Caco-2 (cell line): ENCODE data around the gene SPACDR. TPM values are rescaled to one million over a fixed set of nuclear protein-coding genes. Genes with fewer than 3 reads are reported as not detected.

ENCODE experiments used
- BruUV-seq: library from RNA; stranded (reverse); fragments of 400-500 nt; replicated peaks from 2 replicates; lab custom pipeline; 2021; lab: Mats Ljungman, UMichigan
- CTCF ChIA-PET: fragments of 300-600 bp; sonication (Branson Sonifier 250); formaldehyde crosslinking; loops from one replicate; lab custom pipeline; 2022; ENCODE audit warnings: antibody characterized with exemption; lab: Charles Lee
- POLR2A ChIA-PET: fragments of 300-600 bp; sonication (Branson Sonifier 250); formaldehyde crosslinking; loops from one replicate; lab custom pipeline; 2022; ENCODE audit warnings: antibody characterized with exemption; lab: Charles Lee
- DNase-seq, 2 experiments: peaks; one replicate each; pipeline versions ENCODE4 v3.0.0 to v3.0.0-alpha.2; 2020 to 2022
- H3K27me3 ChIP-seq: replicated peaks from 2 replicates; pipeline ENCODE4 v1.6.0; 2011; ENCODE audit warnings: low read length; ENCODE audit not compliant: control insufficient read depth, insufficient read depth
- H3K36me3 ChIP-seq: 2 replicates; pipeline ENCODE4 v1.5.1; 2011; ENCODE audit warnings: low read length; ENCODE audit not compliant: control insufficient read depth, insufficient read depth
- H3K4me1 ChIP-seq: fragments of 250-450 bp; sonication (Bioruptor Pico); 2 replicates; pipeline ENCODE4 v1.5.1; 2020; ENCODE audit warnings: mild to moderate bottlenecking
- H3K4me3 ChIP-seq: 2 replicates; pipeline ENCODE4 v1.5.1; 2011; ENCODE audit warnings: low read depth, mild to moderate bottlenecking, control low read depth, low read length
- H3K9me3 ChIP-seq: fragments of 250-450 bp; sonication (Bioruptor Pico); 2 replicates; pipeline ENCODE4 v1.5.1; 2020; ENCODE audit warnings: mild to moderate bottlenecking, moderate library complexity
- H3K27ac Mint-ChIP-seq: one replicate; pipeline ENCODE4 v1.8.0; 2022; ENCODE audit warnings: mixed read lengths; ENCODE audit not compliant: unreplicated experiment
- H3K27me3 Mint-ChIP-seq: one replicate; pipeline ENCODE4 v1.8.0; 2022; ENCODE audit warnings: mixed read lengths; ENCODE audit not compliant: insufficient read depth, unreplicated experiment
- H3K36me3 Mint-ChIP-seq: one replicate; pipeline ENCODE4 v1.8.0; 2022; ENCODE audit warnings: mild to moderate bottlenecking, mixed read lengths; ENCODE audit not compliant: insufficient read depth, unreplicated experiment
- H3K4me1 Mint-ChIP-seq: one replicate; pipeline ENCODE4 v1.8.0; 2022; ENCODE audit warnings: low read depth, mixed read lengths; ENCODE audit not compliant: unreplicated experiment
- H3K4me3 Mint-ChIP-seq: one replicate; pipeline ENCODE4 v1.8.0; 2022; ENCODE audit warnings: mild to moderate bottlenecking, moderate library complexity, mixed read lengths; ENCODE audit not compliant: unreplicated experiment
- H3K9me3 Mint-ChIP-seq: one replicate; pipeline ENCODE4 v1.8.0; 2022; ENCODE audit warnings: mixed read lengths; ENCODE audit not compliant: unreplicated experiment
- CTCF ChIP-seq, 2 experiments: fragments of 200-600 bp in 1 of 2; IDR thresholded peaks; 1 replicate in 1 of 2; 2 replicates in 1 of 2; pipeline versions ENCODE4 v1.5.1 to v1.8.0; 2011 to 2022; ENCODE audit warnings: antibody characterized with exemption in 1 of 2, control low read depth in 1 of 2, inconsistent platforms in 1 of 2, low read depth in 1 of 2, low read length in 1 of 2, mild to moderate bottlenecking in 1 of 2, moderate library complexity in 1 of 2; ENCODE audit not compliant: insufficient read depth in 1 of 2, severe bottlenecking in 1 of 2, unreplicated experiment in 1 of 2
- intact Hi-C: fragments of 100-400 bp; cut with micrococcal nuclease; formaldehyde crosslinking; loops from one replicate; pipeline ENCODE4 v1.10.0; 2022; ENCODE audit not compliant: unreplicated experiment
- total RNA-seq: library from RNA; stranded (reverse); gene quantifications from 2 replicates; pipeline ENCODE4 v1.2.3, GENCODE V29; 2022

Gene SPACDR
- total RNA-seq, 1 experiment from 2014 or later = 0.41 TPM

DNA sequence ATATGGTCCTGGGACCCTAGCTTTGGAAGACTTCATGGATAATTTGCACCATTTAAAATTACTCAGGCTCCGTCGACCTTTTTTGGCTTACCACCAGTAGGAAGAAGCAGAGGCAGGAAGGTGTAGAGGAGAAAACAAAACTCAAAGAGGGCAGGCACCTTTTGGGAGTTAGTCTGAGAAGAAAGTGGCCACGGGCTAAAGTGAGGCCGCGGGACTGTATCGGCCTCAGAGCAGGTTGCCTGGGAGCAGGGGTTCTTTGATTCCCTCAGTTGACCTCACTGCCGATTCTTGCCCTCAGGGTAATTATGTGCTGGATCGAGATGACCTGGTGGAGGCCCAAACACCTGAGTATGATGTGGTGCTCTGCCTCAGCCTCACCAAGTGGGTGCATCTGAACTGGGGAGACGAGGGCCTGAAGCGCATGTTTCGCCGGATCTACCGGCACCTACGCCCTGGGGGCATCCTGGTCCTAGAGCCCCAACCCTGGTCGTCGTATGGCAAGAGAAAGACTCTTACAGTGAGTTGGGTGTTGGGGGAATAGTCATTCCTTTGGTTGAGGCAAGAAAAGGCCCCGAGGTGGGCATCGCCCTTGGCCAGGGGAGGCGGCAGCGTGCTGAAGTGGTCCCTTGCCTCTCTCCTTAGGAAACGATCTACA lies 31.3 kb downstream of the SPACDR start:
- Histone ChIP-seq H3K4me1 (0 out of 2 replicates have a peak, but pooled peaks cover 10% of the 10 kb centered on the region), H3K27me3 (no peaks in the 10 kb centered on the region), H3K36me3 (no peaks in the 10 kb centered on the region; the same call in 1 of the 2 replicates), H3K4me3 (no peak overlapping the region), H3K9me3 (no peaks in the 10 kb centered on the region)
- TF ChIP-seq CTCF (IDR thresholded peaks at IDR 0.05; ENCODE audit: insufficient read depth in 1 of 2, low read depth in 1 of 2, low read length in 1 of 2, severe bottlenecking in 1 of 2, unreplicated experiment in 1 of 2) = no peak
- no TSS peak for BruUV-seq
- Mint-ChIP-seq H3K4me3 (no peak overlapping the region), H3K27ac (no peak overlapping the region), H3K27me3 (peaks cover 4% of the 10 kb centered on the region), H3K36me3 (peaks cover 79% of the 10 kb centered on the region), H3K4me1 (peaks cover 23% of the 10 kb centered on the region), H3K9me3 (no peaks in the 10 kb centered on the region)
- intact Hi-C loops = no loop called here
- ChIA-PET POLR2A (no interaction called here), CTCF (no interaction called here)
- DNase-seq = no peak

GRCh38 chr7:100432053-100432452 lies 32.0 kb downstream of the SPACDR start:
- Histone ChIP-seq H3K27me3 (no peaks in the 10 kb centered on the region), H3K4me3 (no peak overlapping the region), H3K36me3 (no peaks in the 10 kb centered on the region; the same call in 1 of the 2 replicates), H3K4me1 (0 out of 2 replicates have a peak, but pooled peaks cover 10% of the 10 kb centered on the region), H3K9me3 (no peaks in the 10 kb centered on the region)
- intact Hi-C loops = no loop called here
- TF ChIP-seq CTCF (IDR thresholded peaks at IDR 0.05; ENCODE audit: insufficient read depth in 1 of 2, low read depth in 1 of 2, low read length in 1 of 2, severe bottlenecking in 1 of 2, unreplicated experiment in 1 of 2) = no peak
- ChIA-PET CTCF (no interaction called here), POLR2A (no interaction called here)
- Mint-ChIP-seq H3K36me3 (peaks cover 79% of the 10 kb centered on the region), H3K4me3 (peak overlapping the region; percentile 89), H3K27me3 (peaks cover 4% of the 10 kb centered on the region), H3K4me1 (peaks cover 23% of the 10 kb centered on the region), H3K27ac (peak overlapping the region; percentile 71), H3K9me3 (no peaks in the 10 kb centered on the region)
- DNase-seq = no peak
- BruUV-seq = no TSS peak

DNA sequence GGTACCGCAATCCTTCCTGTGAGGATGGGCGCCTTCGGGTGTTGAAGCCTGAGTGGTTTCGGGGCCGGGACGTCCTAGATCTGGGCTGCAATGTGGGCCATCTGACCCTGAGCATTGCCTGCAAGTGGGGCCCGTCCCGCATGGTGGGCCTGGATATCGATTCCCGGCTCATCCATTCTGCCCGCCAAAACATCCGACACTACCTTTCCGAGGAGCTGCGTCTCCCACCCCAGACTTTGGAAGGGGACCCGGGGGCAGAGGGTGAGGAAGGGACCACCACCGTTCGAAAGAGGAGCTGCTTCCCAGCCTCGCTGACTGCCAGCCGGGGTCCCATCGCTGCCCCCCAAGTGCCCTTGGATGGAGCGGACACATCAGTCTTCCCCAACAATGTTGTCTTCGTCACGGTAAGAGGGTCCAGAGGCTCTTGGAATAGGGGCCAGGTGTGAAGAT lies 32.7 kb downstream of the SPACDR start:
- 0 out of 2 replicates have a peak, but pooled peaks cover 10% of the 10 kb centered on the region for H3K4me1 ChIP-seq
- no peak for TF ChIP-seq CTCF (IDR thresholded peaks at IDR 0.05; ENCODE audit: insufficient read depth in 1 of 2, low read depth in 1 of 2, low read length in 1 of 2, severe bottlenecking in 1 of 2, unreplicated experiment in 1 of 2)
- intact Hi-C loops = no loop called here

More for the DNA sequence above, 32.7 kb downstream of the SPACDR start:
- no peak overlapping the region for H3K4me3 ChIP-seq
- Mint-ChIP-seq H3K4me3 (peak overlapping the region; percentile 89), H3K27me3 (peaks cover 4% of the 10 kb centered on the region), H3K4me1 (peaks cover 23% of the 10 kb centered on the region), H3K36me3 (peaks cover 75% of the 10 kb centered on the region), H3K27ac (peak overlapping the region; percentile 71), H3K9me3 (no peaks in the 10 kb centered on the region)
- ChIA-PET POLR2A (no interaction called here), CTCF (no interaction called here)
- H3K36me3 ChIP-seq = no peaks in the 10 kb centered on the region; the same call in 1 of the 2 replicates
- H3K9me3 ChIP-seq = no peaks in the 10 kb centered on the region
- no peak for DNase-seq
- H3K27me3 ChIP-seq = no peaks in the 10 kb centered on the region
- no TSS peak for BruUV-seq
